H1 (cell line): Measurements from ENCODE around the gene DDX1. TPM values are rescaled to one million over a fixed set of nuclear protein-coding genes. Genes with fewer than 3 reads are reported as not detected.

Source experiments
- CTCF ChIA-PET: fragments of 300-600 bp; sonication (Branson Sonifier 250); formaldehyde crosslinking; loops from one replicate; lab custom pipeline; 2021; ENCODE audit not compliant: partially characterized antibody; lab: Charles Lee
- POLR2A ChIA-PET: fragments of 300-600 bp; sonication (Branson Sonifier 250); formaldehyde crosslinking; loops from one replicate; lab custom pipeline; 2021; ENCODE audit warnings: inconsistent platforms; ENCODE audit not compliant: partially characterized antibody; lab: Charles Lee
- DNase-seq, 2 experiments: peaks; one replicate each; pipeline versions ENCODE4 v3.0.0 to v3.0.0-alpha.2; 2010 to 2022; ENCODE audit warnings: low spot score in 2 of 2, low read depth in 1 of 2, mixed read lengths in 1 of 2
- FAIRE-seq: peaks from 2 replicates; lab custom pipeline; 2011; peaks lifted over from hg19 to GRCh38; lab: Jason Lieb, UNC
- H2AFZ ChIP-seq: 2 replicates; pipeline ENCODE4 v1.8.1; 2012; ENCODE audit warnings: low read length, inconsistent platforms
- H2AK5ac ChIP-seq: 2 replicates; pipeline ENCODE4 v1.6.1; 2013; ENCODE audit warnings: low read depth, low read length
- H2BK120ac ChIP-seq: replicated peaks from 2 replicates; pipeline ENCODE3; 2013; ENCODE audit warnings: low read depth, low read length, inconsistent platforms
- H2BK12ac ChIP-seq: 2 replicates; pipeline ENCODE4 v1.6.1; 2013; ENCODE audit warnings: low read depth, low read length
- H2BK15ac ChIP-seq: 2 replicates; pipeline ENCODE4 v1.6.1; 2013; ENCODE audit warnings: low read length
- H2BK20ac ChIP-seq: 2 replicates; pipeline ENCODE4 v1.6.1; 2013; ENCODE audit warnings: low read length
- H2BK5ac ChIP-seq: 2 replicates; pipeline ENCODE4 v1.6.1; 2013; ENCODE audit warnings: low read depth, low read length
- H3K14ac ChIP-seq: 2 replicates; pipeline ENCODE4 v1.6.1; 2013; ENCODE audit warnings: inconsistent platforms; ENCODE audit not compliant: insufficient read length
- H3K18ac ChIP-seq: 2 replicates; pipeline ENCODE4 v1.6.1; 2013; ENCODE audit warnings: low read length; ENCODE audit errors: extremely low read depth
- H3K23ac ChIP-seq: 2 replicates; pipeline ENCODE4 v1.6.1; 2013; ENCODE audit warnings: inconsistent platforms; ENCODE audit not compliant: insufficient read length
- H3K23me2 ChIP-seq: 2 replicates; pipeline ENCODE4 v1.6.1; 2013; ENCODE audit warnings: low read depth, low read length
- H3K27ac ChIP-seq: 2 replicates; pipeline ENCODE4 v1.6.1; 2011; ENCODE audit warnings: low read depth, low read length, inconsistent platforms
- H3K27me3 ChIP-seq, 4 experiments: replicated peaks in 1 of 4; 1 replicate in 1 of 4; 2 replicates in 3 of 4; pipeline versions ENCODE4 v1.6.1 to v1.8.1; 2011 to 2013; ENCODE audit warnings: low read length in 3 of 4, mild to moderate bottlenecking in 3 of 4, inconsistent platforms in 2 of 4, mixed read lengths in 2 of 4, moderate library complexity in 1 of 4; ENCODE audit not compliant: control insufficient read depth in 3 of 4, insufficient read depth in 3 of 4; ENCODE audit errors: extremely low read depth in 1 of 4
- H3K36me3 ChIP-seq, 4 experiments: 2 replicates each; pipeline versions ENCODE4 v1.6.1 to v1.8.1; 2011 to 2013; ENCODE audit warnings: mild to moderate bottlenecking in 4 of 4, low read length in 3 of 4, moderate library complexity in 2 of 4, control low read depth in 1 of 4, inconsistent platforms in 1 of 4; ENCODE audit not compliant: insufficient read depth in 4 of 4, control insufficient read depth in 2 of 4
- H3K4ac ChIP-seq: replicated peaks from 2 replicates; pipeline ENCODE3; 2013; ENCODE audit warnings: low read length, low read depth, mixed read lengths, inconsistent platforms; ENCODE audit not compliant: insufficient read length
- H3K4me1 ChIP-seq, 4 experiments: replicated peaks in 1 of 4; 1 replicate in 1 of 4; 2 replicates in 3 of 4; pipeline versions ENCODE4 v1.6.1 to v1.8.1; 2011 to 2013; ENCODE audit warnings: low read length in 3 of 4, inconsistent platforms in 2 of 4, mixed read lengths in 1 of 4; ENCODE audit not compliant: insufficient read depth in 4 of 4, control insufficient read depth in 3 of 4
- H3K4me2 ChIP-seq, 2 experiments: 2 replicates each; pipeline versions ENCODE4 v1.6.1 to v1.8.1; 2011 to 2013; ENCODE audit warnings: low read depth in 2 of 2, low read length in 2 of 2, control low read depth in 1 of 2, inconsistent platforms in 1 of 2, mild to moderate bottlenecking in 1 of 2; ENCODE audit not compliant: insufficient read depth in 1 of 2
- H3K4me3 ChIP-seq, 4 experiments: fragments of 200-600, 300-600 bp in 1 of 4; sonication (generic), shearing (Covaris generic), sonication (Bioruptor Twin) in 1 of 4; 2 replicates each; pipeline versions ENCODE4 v1.5.1 to v1.8.1; 2011 to 2016; ENCODE audit warnings: low read length in 4 of 4, low read depth in 3 of 4, control low read depth in 2 of 4, inconsistent platforms in 2 of 4, mild to moderate bottlenecking in 2 of 4, mixed read lengths in 1 of 4, moderate library complexity in 1 of 4; ENCODE audit not compliant: insufficient read depth in 2 of 4; ENCODE audit errors: extremely low read depth in 1 of 4
- H3K56ac ChIP-seq: replicated peaks from 2 replicates; pipeline ENCODE3; 2013; ENCODE audit warnings: low read depth, mild to moderate bottlenecking, mixed read lengths, low read length, inconsistent platforms; ENCODE audit not compliant: insufficient read length
- H3K79me1 ChIP-seq: 2 replicates; pipeline ENCODE4 v1.6.1; 2013; ENCODE audit warnings: low read depth, low read length, control low read depth
- H3K79me2 ChIP-seq, 2 experiments: 2 replicates each; pipeline versions ENCODE4 v1.6.1 to v1.8.1; 2012 to 2013; ENCODE audit warnings: low read length in 2 of 2, mild to moderate bottlenecking in 2 of 2, inconsistent platforms in 1 of 2; ENCODE audit not compliant: insufficient read depth in 2 of 2, control insufficient read depth in 1 of 2
- H3K9ac ChIP-seq, 4 experiments: replicated peaks in 1 of 4; 1 replicate in 1 of 4; 2 replicates in 3 of 4; pipeline versions ENCODE4 v1.6.1 to v1.8.1; 2011 to 2013; ENCODE audit warnings: low read depth in 3 of 4, low read length in 3 of 4, control low read depth in 2 of 4, mild to moderate bottlenecking in 2 of 4, moderate library complexity in 2 of 4, inconsistent platforms in 1 of 4; ENCODE audit errors: extremely low read depth in 1 of 4
- H3K9me3 ChIP-seq, 2 experiments: 2 replicates each; pipeline versions ENCODE4 v1.6.1 to v1.8.1; 2012 to 2013; ENCODE audit warnings: mild to moderate bottlenecking in 2 of 2, moderate library complexity in 2 of 2, control low read depth in 1 of 2, inconsistent platforms in 1 of 2, low read depth in 1 of 2, low read length in 1 of 2, mixed read lengths in 1 of 2; ENCODE audit not compliant: insufficient read depth in 2 of 2
- H4K20me1 ChIP-seq, 2 experiments: replicated peaks in 1 of 2; 2 replicates each; pipeline versions ENCODE3 to v1.8.1; 2011 to 2013; ENCODE audit warnings: inconsistent platforms in 2 of 2, low read length in 2 of 2, mild to moderate bottlenecking in 1 of 2; ENCODE audit not compliant: insufficient read depth in 2 of 2, control insufficient read depth in 1 of 2
- H4K5ac ChIP-seq: 2 replicates; pipeline ENCODE4 v1.6.1; 2013; ENCODE audit warnings: low read length, low read depth, mixed read lengths, inconsistent platforms; ENCODE audit not compliant: insufficient read length
- H4K8ac ChIP-seq: 2 replicates; pipeline ENCODE4 v1.8.0; 2013; ENCODE audit warnings: mild to moderate bottlenecking, moderate library complexity, low read length, inconsistent platforms; ENCODE audit not compliant: insufficient read depth; ENCODE audit errors: extremely low read depth
- H4K91ac ChIP-seq: replicated peaks from 2 replicates; pipeline ENCODE3; 2013; ENCODE audit warnings: low read length, mixed read lengths, inconsistent platforms; ENCODE audit not compliant: insufficient read length
- CBX5 ChIP-seq: fragments of 300-800, 300-1000 bp; sonication (generic); IDR thresholded peaks from 2 replicates; pipeline ENCODE4 v1.7.1; 2016; ENCODE audit warnings: antibody characterized with exemption, low read length, low read depth
- CEBPB ChIP-seq: IDR thresholded peaks from 2 replicates; pipeline ENCODE4 v1.6.1; 2012; ENCODE audit warnings: low read depth, low read length
- CTBP2 ChIP-seq: IDR thresholded peaks from 2 replicates; pipeline ENCODE4 v1.7.0; 2011; ENCODE audit warnings: borderline replicate concordance, mild to moderate bottlenecking, moderate library complexity, mixed read lengths, low read length; ENCODE audit not compliant: insufficient read depth, insufficient read length
- NANOG ChIP-seq: IDR thresholded peaks from 2 replicates; pipeline ENCODE4 v1.6.1; 2011; ENCODE audit warnings: low read length, low read depth, mild to moderate bottlenecking, inconsistent platforms; ENCODE audit not compliant: insufficient read depth, poor library complexity, severe bottlenecking
- RBBP5 ChIP-seq: IDR thresholded peaks from 2 replicates; pipeline ENCODE4 v1.7.1; 2012; ENCODE audit warnings: low read depth, mild to moderate bottlenecking, inconsistent platforms, low read length, moderate library complexity, borderline replicate concordance
- SIN3A ChIP-seq, 2 experiments: IDR thresholded peaks in 1 of 2; conservative IDR thresholded peaks in 1 of 2; 2 replicates each; pipeline ENCODE4 v1.6.1; 2011 to 2012; ENCODE audit warnings: low read length in 2 of 2, improper control_type of control experiment in 1 of 2, low read depth in 1 of 2, mild to moderate bottlenecking in 1 of 2
- SP1 ChIP-seq: IDR thresholded peaks from 2 replicates; pipeline ENCODE4 v1.6.1; 2011; ENCODE audit warnings: low read depth, low read length
- SRF ChIP-seq: IDR thresholded peaks from 2 replicates; pipeline ENCODE4 v1.6.1; 2011; ENCODE audit warnings: mild to moderate bottlenecking, low read depth, low read length, moderate library complexity
- ZNF274 ChIP-seq: IDR thresholded peaks from 2 replicates; pipeline ENCODE4 v1.7.0; 2012; ENCODE audit warnings: low read length, borderline replicate concordance; ENCODE audit errors: extremely low read depth
- WGBS, 2 experiments: shearing (Covaris generic) in 1 of 2; methylation state at CpG; one replicate each; pipeline versions ENCODE4 v1.1.6 to v1.1.7; 2013 to 2015; ENCODE audit warnings: low lambda C conversion rate in 2 of 2, mixed read lengths in 2 of 2, inconsistent platforms in 1 of 2, low coverage in 1 of 2, missing lambda C conversion rate in 1 of 2; ENCODE audit not compliant: insufficient replicate concordance in 2 of 2, insufficient coverage in 1 of 2, insufficient read length in 1 of 2; ENCODE audit errors: extremely low coverage in 1 of 2, missing lambda C conversion rate in 1 of 2; 5-methylcytosine and 5-hydroxymethylcytosine counted together
- polyA plus RNA-seq, 7 experiments: library from polyadenylated mRNA; depleted of rRNA in 3 of 7; stranded (reverse) in 5 of 7; unstranded in 2 of 7; fragments of >200 nt in 5 of 7; fragments of 200-250 nt in 2 of 7; gene quantifications; 1 replicate in 5 of 7; 2 replicates in 1 of 7; 4 replicates in 1 of 7; pipeline versions ENCODE4 v1.2.1 to v1.2.3, GENCODE V29; 2011 to 2013; ENCODE audit warnings: missing spikeins in 2 of 7, mixed read lengths in 2 of 7
- total RNA-seq: library from RNA; stranded (reverse); fragmentation: NEBNext Ultra II Directional; extraction: Animal tissue kit (Norgen Biotek cat#: 25700); gene quantifications from 2 replicates; pipeline ENCODE4 v1.2.1, GENCODE V29; 2021
- TF ChIP-seq, protein P1 (sequence below), 3 experiments: IDR thresholded peaks; 1 replicate in 2 of 3; 2 replicates in 1 of 3; pipeline versions ENCODE4 v1.5.1 to v1.6.1; 2011; ENCODE audit warnings: low read length in 3 of 3, mild to moderate bottlenecking in 3 of 3, inconsistent platforms in 2 of 3, low read depth in 1 of 3, moderate library complexity in 1 of 3; ENCODE audit not compliant: insufficient read depth in 1 of 3; ENCODE audit errors: control extremely low read depth in 1 of 3

Gene DDX1
- total and polyA plus RNA-seq, 2 of the 8 experiments (the other 6 are each of a cell fraction or from before 2014, with no cell fraction given) = 51.1 to 161 TPM

DNA sequence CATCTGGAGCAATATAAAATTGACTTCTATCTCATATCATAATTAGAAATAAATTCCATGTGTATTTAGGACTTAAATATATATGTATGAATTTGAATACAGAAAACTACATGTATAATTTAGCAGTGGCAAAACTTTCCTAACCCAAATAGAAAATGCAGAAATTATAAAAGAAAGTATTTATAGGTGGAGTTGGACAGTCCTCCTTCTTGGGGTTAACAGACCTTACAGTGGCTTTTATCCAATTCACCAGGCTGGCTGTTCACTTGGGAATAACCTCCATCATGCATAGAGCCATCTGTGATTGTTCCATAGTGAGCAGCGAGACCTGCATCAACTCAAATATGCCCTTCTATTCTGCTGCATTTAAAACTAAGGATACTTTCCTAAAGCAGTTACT is 8.3 kb downstream of the DDX1 start:
- H3K9me3 ChIP-seq = no peaks in the 10 kb centered on the region
- no peak overlapping the region for H3K18ac ChIP-seq
- no peaks in the 10 kb centered on the region for H3K79me1 ChIP-seq
- H3K36me3 ChIP-seq = peaks cover 24 to 96% (median 80%) of the 10 kb centered on the region in 4 experiments
- no peak overlapping the region for H2BK5ac ChIP-seq
- ChIA-PET CTCF (interaction anchor here (0.6 kb wide), 1 partner anchor 8 kb away, joined by 4 read pairs; no protein-coding TSS in a partner anchor), POLR2A (interaction anchor here (0.8 to 1.5 kb wide), 2 partner anchors 9 to 13 kb away, joined by 4 to 5 read pairs; no protein-coding TSS in a partner anchor)
- no peak overlapping the region for H4K8ac ChIP-seq
- DNase-seq (no peak), FAIRE-seq (no peak)
- no peak overlapping the region for H2BK120ac ChIP-seq
- H2BK15ac ChIP-seq = no peak overlapping the region
- no peak overlapping the region for H3K4me3 ChIP-seq
- no peak overlapping the region for H3K9ac ChIP-seq
- no peak overlapping the region for H4K91ac ChIP-seq
- H3K79me2 ChIP-seq = peaks cover 0 to 1% of the 10 kb centered on the region in 2 experiments; a peak in 1 of 4 replicates
- H3K4me1 ChIP-seq = no peaks in the 10 kb centered on the region
- H3K23me2 ChIP-seq = no peaks in the 10 kb centered on the region
- 96% methylated on average over 1 of the region's 1 CpG; no CpG with 5 or more reads in 1 of the 2 experiments for WGBS, 2 experiments
- H3K23ac ChIP-seq = no peak overlapping the region
- H2BK12ac ChIP-seq = no peak overlapping the region
- no peaks in the 10 kb centered on the region for H3K27me3 ChIP-seq
- H2AFZ ChIP-seq = no peak overlapping the region
- H2AK5ac ChIP-seq = no peak overlapping the region
- H4K20me1 ChIP-seq = peaks cover 0 to 4% of the 10 kb centered on the region in 2 experiments
- H3K4me2 ChIP-seq = no peak overlapping the region
- no peak overlapping the region for H3K4ac ChIP-seq
- H3K27ac ChIP-seq = no peak overlapping the region
- H3K56ac ChIP-seq = no peak overlapping the region
- H2BK20ac ChIP-seq = no peak overlapping the region
- H4K5ac ChIP-seq = no peak overlapping the region
- H3K14ac ChIP-seq = no peak overlapping the region
- TF ChIP-seq CEBPB (no peak), NANOG (no peak), SRF (no peak), SP1 (no peak), ZNF274 (no peak), CBX5 (no peak), SIN3A (conservative IDR thresholded peaks at IDR 0.05 in 1 of 2, IDR thresholded peaks at IDR 0.05 in 1 of 2; ENCODE audit: low read depth in 1 of 2, low read length in 2 of 2) (no peak), RBBP5 (no peak), CTBP2 (no peak)
- TF ChIP-seq, protein P1, sequence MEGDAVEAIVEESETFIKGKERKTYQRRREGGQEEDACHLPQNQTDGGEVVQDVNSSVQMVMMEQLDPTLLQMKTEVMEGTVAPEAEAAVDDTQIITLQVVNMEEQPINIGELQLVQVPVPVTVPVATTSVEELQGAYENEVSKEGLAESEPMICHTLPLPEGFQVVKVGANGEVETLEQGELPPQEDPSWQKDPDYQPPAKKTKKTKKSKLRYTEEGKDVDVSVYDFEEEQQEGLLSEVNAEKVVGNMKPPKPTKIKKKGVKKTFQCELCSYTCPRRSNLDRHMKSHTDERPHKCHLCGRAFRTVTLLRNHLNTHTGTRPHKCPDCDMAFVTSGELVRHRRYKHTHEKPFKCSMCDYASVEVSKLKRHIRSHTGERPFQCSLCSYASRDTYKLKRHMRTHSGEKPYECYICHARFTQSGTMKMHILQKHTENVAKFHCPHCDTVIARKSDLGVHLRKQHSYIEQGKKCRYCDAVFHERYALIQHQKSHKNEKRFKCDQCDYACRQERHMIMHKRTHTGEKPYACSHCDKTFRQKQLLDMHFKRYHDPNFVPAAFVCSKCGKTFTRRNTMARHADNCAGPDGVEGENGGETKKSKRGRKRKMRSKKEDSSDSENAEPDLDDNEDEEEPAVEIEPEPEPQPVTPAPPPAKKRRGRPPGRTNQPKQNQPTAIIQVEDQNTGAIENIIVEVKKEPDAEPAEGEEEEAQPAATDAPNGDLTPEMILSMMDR (IDR thresholded peaks at IDR 0.05; ENCODE audit: control extremely low read depth in 1 of 3, insufficient read depth in 1 of 3, low read depth in 1 of 3, low read length in 3 of 3) = no peak
